HG03439 (cell line): ENCODE results near the gene ZNF865.

Experiments used
- ATAC-seq: cut with Tn5 transposase; IDR thresholded peaks from one replicate; pipeline ENCODE4 v1.9.1; 2021; ENCODE audit warnings: mild to moderate bottlenecking, moderate library complexity; ENCODE audit not compliant: unreplicated experiment

ZNF865 gene

GRCh38 chr19:55603581-55604292, 1.7 kb upstream of the ZNF865 start:
- ATAC-seq: no peak

GRCh38 chr19:55605207-55605636, 225 bp upstream of the ZNF865 start:
- ATAC-seq: peak; percentile 72

GRCh38 chr19:55606471-55606787, 982 bp downstream of the ZNF865 start:
- ATAC-seq: no peak

- no peak for ATAC-seq
Observed at GRCh38 chr19:55606817-55607216, 1.4 kb downstream of the ZNF865 start.

DNA sequence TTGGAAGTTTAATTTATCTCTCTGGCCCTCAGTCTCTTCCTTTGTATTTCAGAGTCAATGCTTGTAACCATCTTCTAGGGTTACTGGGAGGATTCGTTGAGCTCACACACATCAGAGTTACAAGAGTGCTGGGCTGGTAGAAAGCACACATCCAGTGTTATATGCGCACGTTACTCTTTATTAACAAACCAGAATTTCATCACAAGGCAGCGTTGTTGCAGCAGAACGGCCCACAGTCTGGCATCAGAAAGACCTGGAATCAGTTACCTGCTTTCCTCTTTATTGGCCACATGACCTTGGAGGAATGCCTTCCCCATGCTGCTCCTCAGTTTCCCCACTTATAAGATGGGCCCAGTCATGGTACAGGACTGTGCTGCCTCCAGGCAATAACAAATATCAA, 3.9 kb downstream of the ZNF865 start:
- no peak for ATAC-seq

DNA sequence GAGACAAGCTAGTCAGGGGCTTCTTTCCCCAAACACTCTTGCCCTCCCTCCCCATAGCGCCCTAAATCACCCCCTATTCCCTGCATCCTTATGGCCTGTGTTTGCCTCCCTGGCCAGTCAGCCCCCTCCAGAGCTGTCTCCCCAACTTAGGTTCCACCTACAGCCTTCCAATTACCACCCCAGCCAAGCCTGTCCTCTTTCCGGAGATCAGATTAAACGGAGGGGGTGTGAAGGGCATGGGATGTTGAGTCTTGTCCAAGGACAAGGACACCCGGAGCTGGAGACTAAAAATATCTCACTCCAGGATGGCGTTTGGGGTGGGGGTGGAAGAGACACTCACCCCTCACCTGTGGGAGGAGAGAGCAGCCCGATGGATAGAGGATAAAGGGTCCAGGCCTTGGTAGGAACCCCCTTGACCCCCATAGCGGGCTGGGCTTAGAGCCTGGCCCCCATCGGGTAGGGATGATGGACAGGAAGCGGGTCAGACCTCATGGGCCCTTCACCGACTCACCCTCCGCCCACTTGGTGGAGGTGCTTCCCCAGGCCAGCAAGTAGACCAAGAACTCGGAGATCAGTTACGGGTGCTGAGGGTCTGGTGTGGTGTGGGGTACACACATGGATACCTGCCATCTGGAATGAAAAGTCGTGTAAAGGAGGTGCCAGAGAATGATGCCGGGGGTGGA, 6.0 kb downstream of the ZNF865 start:
- ATAC-seq: no peak

DNA sequence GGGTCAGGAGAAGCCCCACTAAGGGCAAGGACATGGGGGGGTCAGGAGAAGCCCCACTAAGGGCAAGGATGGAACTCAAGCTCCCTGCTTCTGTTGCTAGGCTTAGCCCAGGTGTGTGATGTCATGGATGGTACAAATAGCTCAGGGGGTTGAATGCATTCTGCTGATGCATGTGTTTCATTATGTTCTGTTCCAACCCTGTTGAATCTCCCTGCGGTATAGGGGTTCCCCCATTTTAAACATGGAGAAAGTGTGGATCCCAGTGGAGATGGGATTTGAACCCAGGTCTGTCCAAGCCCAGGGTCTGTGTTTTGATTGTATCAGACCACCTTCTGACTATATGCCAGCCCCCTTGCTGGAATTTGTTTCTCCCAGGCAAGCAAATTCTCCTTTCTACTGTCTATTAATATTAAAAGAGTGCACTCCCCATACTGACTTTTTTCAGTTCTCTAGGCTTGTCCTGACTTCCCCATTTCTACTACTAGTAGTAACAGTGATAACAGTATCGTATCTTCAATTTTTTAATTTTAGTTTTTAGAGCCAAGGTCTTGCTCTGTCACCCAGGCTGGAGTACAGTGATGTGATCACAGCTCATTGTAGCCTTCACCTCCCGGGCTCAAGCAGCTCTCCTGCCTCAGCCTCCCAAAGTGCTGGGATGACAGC, 6.7 kb downstream of the ZNF865 start:
- ATAC-seq: no peak

DNA sequence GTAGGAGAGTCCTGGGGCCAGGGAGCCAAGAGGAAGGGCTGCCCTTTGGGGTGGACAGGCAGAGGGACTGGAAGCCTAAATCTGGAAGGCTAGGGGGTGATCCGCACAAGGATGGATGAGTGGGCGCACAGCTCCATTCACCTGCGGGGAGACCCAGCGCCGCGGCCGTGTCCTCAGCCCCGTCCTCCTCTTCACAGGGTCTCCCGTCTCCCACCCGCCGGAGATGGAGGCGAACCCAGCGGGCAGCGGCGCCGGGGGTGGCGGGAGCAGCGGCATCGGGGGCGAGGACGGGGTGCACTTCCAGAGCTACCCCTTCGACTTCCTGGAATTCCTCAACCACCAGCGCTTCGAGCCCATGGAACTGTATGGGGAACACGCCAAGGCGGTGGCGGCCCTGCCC, 7.9 kb downstream of the ZNF865 start:
- ATAC-seq: no peak

GRCh38 chr19:55613930-55614710, 8.7 kb downstream of the ZNF865 start:
- no peak for ATAC-seq

- no peak for ATAC-seq
Observed at GRCh38 chr19:55614711-55615542, 9.5 kb downstream of the ZNF865 start.

DNA sequence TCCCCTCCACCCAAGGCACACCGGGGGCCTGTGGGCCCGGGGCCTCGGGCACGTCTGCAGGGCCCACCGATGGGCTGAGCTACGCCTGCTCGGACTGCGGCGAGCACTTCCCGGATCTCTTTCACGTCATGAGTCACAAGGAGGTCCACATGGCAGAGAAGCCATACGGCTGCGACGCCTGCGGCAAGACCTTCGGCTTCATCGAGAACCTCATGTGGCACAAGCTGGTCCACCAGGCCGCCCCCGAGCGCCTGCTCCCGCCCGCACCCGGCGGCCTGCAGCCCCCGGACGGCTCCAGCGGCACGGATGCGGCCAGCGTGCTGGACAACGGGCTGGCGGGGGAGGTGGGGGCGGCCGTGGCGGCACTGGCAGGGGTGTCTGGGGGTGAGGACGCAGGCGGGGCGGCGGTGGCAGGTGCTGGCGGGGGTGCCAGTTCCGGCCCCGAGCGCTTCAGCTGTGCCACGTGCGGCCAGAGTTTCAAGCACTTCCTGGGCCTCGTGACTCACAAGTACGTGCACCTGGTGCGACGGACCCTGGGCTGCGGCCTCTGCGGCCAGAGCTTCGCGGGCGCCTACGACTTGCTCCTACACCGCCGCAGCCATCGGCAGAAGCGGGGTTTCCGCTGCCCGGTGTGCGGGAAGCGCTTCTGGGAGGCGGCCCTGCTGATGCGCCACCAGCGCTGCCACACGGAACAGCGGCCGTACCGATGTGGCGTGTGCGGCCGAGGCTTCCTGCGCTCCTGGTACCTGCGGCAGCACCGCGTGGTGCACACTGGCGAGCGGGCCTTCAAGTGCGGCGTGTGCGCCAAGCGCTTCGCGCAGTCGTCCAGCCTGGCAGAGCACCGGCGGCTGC, 10.3 kb downstream of the ZNF865 start:
- no peak for ATAC-seq

GRCh38 chr19:55616395-55616875, 11.0 kb downstream of the ZNF865 start:
- no peak for ATAC-seq

DNA sequence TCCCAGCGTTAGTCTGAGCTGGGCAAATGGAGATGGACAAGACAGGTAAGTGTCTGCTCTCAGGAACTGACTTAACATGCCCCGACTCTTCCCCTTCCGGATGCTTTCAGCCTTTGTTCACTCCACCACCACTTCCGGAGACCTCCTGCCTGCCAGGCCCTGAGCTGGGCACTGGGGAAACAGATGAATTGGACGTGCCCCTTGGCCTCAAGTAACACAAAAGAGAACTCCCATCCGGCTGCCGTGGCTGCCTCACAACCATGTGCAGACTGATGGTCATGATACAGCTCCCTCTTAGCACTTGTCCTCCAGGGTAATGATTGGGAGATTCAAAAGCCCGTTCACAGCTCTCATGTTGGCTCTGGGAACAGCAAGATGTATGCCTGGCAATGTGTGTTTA, 12.0 kb downstream of the ZNF865 start:
- ATAC-seq: no peak

- no peak for ATAC-seq
Observed at GRCh38 chr19:55618426-55618825, 13.0 kb downstream of the ZNF865 start.

DNA sequence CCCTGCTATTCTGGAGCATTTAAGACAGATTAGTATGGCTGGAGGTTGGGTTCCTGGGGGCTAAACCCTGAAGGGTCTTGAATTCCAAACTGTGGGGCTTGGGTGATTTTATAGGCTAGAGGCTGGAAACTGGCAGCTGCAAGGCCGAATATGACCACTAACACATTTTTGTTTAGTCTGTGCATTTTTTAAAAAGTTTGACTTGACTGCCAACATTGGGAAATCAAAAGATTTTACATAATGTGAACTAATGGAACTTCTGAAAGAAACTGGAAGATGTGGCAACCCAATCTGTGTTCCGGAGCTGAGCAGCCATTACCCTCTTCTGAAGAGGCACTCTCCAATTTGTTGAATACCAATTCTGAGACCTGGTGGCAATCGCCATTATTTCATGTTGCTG, 13.8 kb downstream of the ZNF865 start:
- ATAC-seq: no peak

DNA sequence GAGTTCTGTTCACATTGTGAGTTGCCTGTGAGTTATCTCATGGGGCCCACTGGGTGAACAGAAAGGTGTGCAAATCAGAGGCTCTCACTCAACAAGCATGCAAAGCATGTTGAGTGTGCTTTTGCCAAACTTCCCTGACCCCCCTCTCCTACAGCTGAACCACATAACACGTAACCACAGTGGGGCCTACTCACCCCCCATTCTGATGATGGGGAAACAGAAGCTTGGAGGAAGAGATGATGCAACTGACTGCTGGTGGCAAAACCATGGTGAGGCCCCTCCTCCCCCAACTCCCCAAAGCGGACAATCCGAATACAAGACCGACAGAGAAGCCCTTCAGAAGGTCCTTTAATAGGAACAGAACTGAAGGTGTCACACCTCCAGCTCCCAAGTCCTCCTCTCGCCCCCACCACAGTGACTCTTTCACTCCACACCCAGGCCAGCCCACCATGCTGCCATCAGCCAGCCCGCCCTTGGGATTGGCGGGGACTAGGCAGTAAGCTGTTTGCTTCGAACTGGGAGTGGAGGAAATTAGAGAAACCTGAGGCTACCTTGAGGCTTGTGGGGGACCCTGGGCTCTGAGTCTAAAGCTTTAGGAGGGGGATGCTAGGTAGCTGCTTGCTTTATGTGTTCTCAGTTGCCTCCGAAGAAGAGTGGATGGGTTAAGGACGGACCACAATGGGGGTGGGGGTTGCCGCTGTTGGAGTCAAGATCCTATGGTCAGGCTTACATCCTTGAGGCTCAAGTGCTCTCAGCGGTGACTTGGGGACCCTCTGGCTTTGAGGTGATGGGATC, 15.2 kb downstream of the ZNF865 start:
- no peak for ATAC-seq

DNA sequence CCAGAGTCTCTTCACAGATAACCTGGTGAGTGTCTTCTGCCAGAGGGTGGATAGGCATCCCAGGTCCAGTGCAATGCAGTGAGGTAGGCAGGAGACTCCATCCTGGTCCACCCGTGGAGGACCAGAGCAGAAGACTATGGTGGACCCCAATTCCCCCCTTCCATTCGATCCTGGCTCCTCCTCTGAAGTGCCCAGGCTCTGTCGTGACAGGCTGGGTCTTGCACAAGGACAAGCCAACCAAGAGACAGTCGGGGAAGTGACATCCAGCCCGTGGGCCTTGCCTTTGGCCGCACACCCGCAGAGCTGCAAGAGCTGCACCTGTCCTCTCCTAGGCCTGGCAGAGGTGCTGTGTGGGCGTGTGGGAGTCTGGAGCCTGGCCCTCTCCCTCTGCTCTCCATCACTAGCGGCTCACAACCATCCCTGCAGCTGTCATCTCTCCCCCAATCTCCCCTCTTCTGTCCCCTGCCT, 15.8 kb downstream of the ZNF865 start:
- no peak for ATAC-seq

- ATAC-seq: no peak
Observed at GRCh38 chr19:55621673-55622231, 16.3 kb downstream of the ZNF865 start.
